HepG2 (cell line): Measurements from ENCODE around the gene FOXJ2. TPM values are rescaled to one million over a fixed set of nuclear protein-coding genes. Genes with fewer than 3 reads are reported as not detected.

Experiments
- HES4 ChIP-seq: sonication (generic); formaldehyde crosslinking; IDR thresholded peaks from 2 replicates; pipeline ENCODE4 v1.9.0; 2021; ENCODE audit warnings: mild to moderate bottlenecking, missing genetic modification reagents, borderline replicate concordance
- HOXA9 ChIP-seq: sonication (generic); formaldehyde crosslinking; IDR thresholded peaks from 2 replicates; pipeline ENCODE4 v1.8.1; 2022; ENCODE audit warnings: missing genetic modification reagents, mild to moderate bottlenecking, moderate library complexity, borderline replicate concordance
- KDM5B ChIP-seq: sonication (generic); formaldehyde crosslinking; IDR thresholded peaks from 2 replicates; pipeline ENCODE4 v1.4.0; 2020; ENCODE audit warnings: missing genetic modification reagents, mild to moderate bottlenecking, borderline replicate concordance
- NFKB2 ChIP-seq: sonication (generic); formaldehyde crosslinking; IDR thresholded peaks from 2 replicates; pipeline ENCODE4 v1.4.0; 2020; ENCODE audit warnings: missing genetic modification reagents, borderline replicate concordance
- SMAD3 ChIP-seq: sonication (generic); formaldehyde crosslinking; IDR thresholded peaks from 2 replicates; pipeline ENCODE4 v1.4.0; 2020; ENCODE audit warnings: missing genetic modification reagents
- TBX2 ChIP-seq: sonication (generic); formaldehyde crosslinking; IDR thresholded peaks from 2 replicates; pipeline ENCODE4 v1.5.0; 2020; ENCODE audit warnings: missing genetic modification reagents, mild to moderate bottlenecking, borderline replicate concordance
- THYN1 ChIP-seq: sonication (generic); formaldehyde crosslinking; IDR thresholded peaks from 2 replicates; pipeline ENCODE4 v1.8.1; 2023; ENCODE audit warnings: low read depth, mild to moderate bottlenecking, moderate library complexity, missing genetic modification reagents, borderline replicate concordance
- ZBTB7A ChIP-seq: sonication (generic); formaldehyde crosslinking; IDR thresholded peaks from 2 replicates; pipeline ENCODE4 v1.8.0; 2022; ENCODE audit warnings: mild to moderate bottlenecking, missing genetic modification reagents
- ZNF160 ChIP-seq: sonication (generic); formaldehyde crosslinking; IDR thresholded peaks from 2 replicates; pipeline ENCODE4 v1.8.0; 2022; ENCODE audit warnings: mild to moderate bottlenecking, inconsistent platforms, missing genetic modification reagents
- ZNF230 ChIP-seq: sonication (generic); formaldehyde crosslinking; IDR thresholded peaks from 2 replicates; pipeline ENCODE4 v1.4.0; 2020; ENCODE audit warnings: mild to moderate bottlenecking, missing genetic modification reagents
- ZNF431 ChIP-seq: sonication (generic); formaldehyde crosslinking; IDR thresholded peaks from 2 replicates; pipeline ENCODE4 v1.9.0; 2022; ENCODE audit warnings: missing genetic modification reagents, low read depth, mild to moderate bottlenecking, borderline replicate concordance
- ZNF720 ChIP-seq: sonication (generic); formaldehyde crosslinking; IDR thresholded peaks from 2 replicates; pipeline ENCODE4 v1.4.0; 2020; ENCODE audit warnings: missing genetic modification reagents
- ZNF772 ChIP-seq: sonication (generic); formaldehyde crosslinking; IDR thresholded peaks from 2 replicates; pipeline ENCODE4 v1.5.0; 2020; ENCODE audit warnings: mild to moderate bottlenecking, missing genetic modification reagents
- ZNF816 ChIP-seq: sonication (generic); formaldehyde crosslinking; IDR thresholded peaks from 2 replicates; pipeline ENCODE4 v1.8.0; 2022; ENCODE audit warnings: missing genetic modification reagents, mild to moderate bottlenecking, borderline replicate concordance
- polyA plus RNA-seq, 8 experiments: library from polyadenylated mRNA; depleted of rRNA in 3 of 8; stranded (reverse) in 7 of 8; unstranded in 1 of 8; fragments of >200 nt; fragmentation: Illumina TruSeq in 4 of 8; extraction: Trizol in 4 of 8; gene quantifications; 2 replicates each; pipeline versions ENCODE4 v1.2.1 to v1.2.3, GENCODE V29; 2011 to 2016; ENCODE audit warnings: low read depth in 4 of 8, missing spikeins in 1 of 8, mixed read lengths in 1 of 8; ENCODE audit not compliant: insufficient read depth in 1 of 8
- total RNA-seq, 5 experiments: library from RNA; depleted of rRNA; stranded (reverse); fragments of >200 nt; fragmentation: Illumina TruSeq; extraction: Trizol; gene quantifications; 2 replicates each; pipeline ENCODE4 v1.2.3, GENCODE V29; 2016; ENCODE audit warnings: low read depth in 1 of 5
- TF ChIP-seq, protein P1 (sequence below): sonication (generic); formaldehyde crosslinking; conservative IDR thresholded peaks from 2 replicates; pipeline ENCODE4 v1.4.0; 2020; ENCODE audit warnings: missing genetic modification reagents
- TF ChIP-seq, protein P2 (sequence below): sonication (generic); formaldehyde crosslinking; IDR thresholded peaks from 2 replicates; pipeline ENCODE4 v1.4.0; 2020; ENCODE audit warnings: mild to moderate bottlenecking, missing genetic modification reagents, borderline replicate concordance
- TF ChIP-seq, protein P3 (sequence below): sonication (generic); formaldehyde crosslinking; IDR thresholded peaks from 2 replicates; pipeline ENCODE4 v1.4.0; 2020; ENCODE audit warnings: missing genetic modification reagents
- TF ChIP-seq, protein P4 (sequence below): IDR thresholded peaks from 2 replicates; pipeline ENCODE4 v1.6.1; 2016; ENCODE audit warnings: low read depth, control low read depth

FOXJ2 gene
- total and polyA plus RNA-seq, 2 of the 13 experiments (the other 11 are each of a cell fraction or from before 2014, with no cell fraction given) = 2.2 to 2.9 TPM

DNA sequence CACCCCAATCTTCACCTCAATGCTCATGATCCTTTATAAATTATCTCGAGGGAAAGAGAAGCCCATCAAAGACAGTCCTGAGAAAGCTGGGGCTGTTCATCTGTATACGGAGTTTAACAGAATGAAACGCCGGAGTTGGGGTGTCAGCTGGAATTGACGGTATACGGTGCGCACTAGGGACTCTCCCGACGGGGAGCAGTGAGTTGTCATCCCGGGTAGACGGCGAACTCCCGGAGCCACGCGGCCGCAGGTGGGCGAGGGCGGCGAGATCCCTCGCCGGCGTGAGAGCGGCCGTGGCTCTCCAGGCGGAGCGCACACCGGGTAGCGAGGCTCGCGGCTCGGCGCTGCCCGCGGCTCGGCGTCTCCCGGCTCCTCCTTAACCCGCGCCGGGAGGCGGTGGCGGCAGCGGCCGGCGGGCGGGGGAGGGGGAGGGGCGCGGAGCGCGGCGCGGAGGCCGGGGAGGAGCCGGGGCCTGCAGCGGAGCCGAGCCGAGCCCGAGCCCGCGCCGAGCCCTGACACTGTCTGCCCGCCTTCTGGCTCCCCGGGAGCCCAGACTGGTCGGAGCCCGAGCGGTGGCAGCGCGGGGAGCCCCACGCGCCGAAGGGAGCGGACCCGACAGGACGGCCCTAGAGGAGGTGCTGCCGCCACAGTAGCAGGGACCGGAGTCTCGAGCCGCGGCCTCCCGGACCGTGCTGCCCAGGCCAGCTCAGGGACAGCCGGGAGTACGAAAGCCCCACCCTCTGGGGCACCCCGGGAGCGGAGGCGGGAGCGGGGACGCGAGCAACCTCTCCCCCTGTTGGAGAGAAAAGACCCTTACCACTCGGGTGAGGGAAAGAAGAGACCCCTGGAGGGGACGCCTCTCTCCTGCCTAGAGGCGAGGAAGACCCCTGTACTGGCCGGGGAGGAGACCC is at the start of gene FOXJ2 (continued):
- TF ChIP-seq, protein P1, sequence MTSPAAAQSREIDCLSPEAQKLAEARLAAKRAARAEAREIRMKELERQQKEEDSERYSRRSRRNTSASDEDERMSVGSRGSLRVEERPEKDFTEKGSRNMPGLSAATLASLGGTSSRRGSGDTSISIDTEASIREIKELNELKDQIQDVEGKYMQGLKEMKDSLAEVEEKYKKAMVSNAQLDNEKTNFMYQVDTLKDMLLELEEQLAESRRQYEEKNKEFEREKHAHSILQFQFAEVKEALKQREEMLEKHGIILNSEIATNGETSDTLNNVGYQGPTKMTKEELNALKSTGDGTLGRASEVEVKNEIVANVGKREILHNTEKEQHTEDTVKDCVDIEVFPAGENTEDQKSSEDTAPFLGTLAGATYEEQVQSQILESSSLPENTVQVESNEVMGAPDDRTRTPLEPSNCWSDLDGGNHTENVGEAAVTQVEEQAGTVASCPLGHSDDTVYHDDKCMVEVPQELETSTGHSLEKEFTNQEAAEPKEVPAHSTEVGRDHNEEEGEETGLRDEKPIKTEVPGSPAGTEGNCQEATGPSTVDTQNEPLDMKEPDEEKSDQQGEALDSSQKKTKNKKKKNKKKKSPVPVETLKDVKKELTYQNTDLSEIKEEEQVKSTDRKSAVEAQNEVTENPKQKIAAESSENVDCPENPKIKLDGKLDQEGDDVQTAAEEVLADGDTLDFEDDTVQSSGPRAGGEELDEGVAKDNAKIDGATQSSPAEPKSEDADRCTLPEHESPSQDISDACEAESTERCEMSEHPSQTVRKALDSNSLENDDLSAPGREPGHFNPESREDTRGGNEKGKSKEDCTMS (CRISPR knock-in tag) = no peak
- TF ChIP-seq THYN1 (CRISPR knock-in tag) = no peak
- TF ChIP-seq ZNF720 (CRISPR knock-in tag) = no peak
- peak; percentile 57; the same call in 1 of the 2 replicates for TF ChIP-seq ZNF816 (CRISPR knock-in tag)
- 0 out of 2 replicates have a peak, but pooled peaks have one; percentile 77 for TF ChIP-seq ZNF772
- TF ChIP-seq TBX2 = peak; percentile 22; the same call in 1 of the 2 replicates
- TF ChIP-seq ZNF160 (CRISPR knock-in tag) = peak; percentile 48; the same call in 1 of the 2 replicates
- 0 out of 2 replicates have a peak, but pooled peaks have one; percentile 25 for TF ChIP-seq ZBTB7A (CRISPR knock-in tag)
- TF ChIP-seq ZNF230 (CRISPR knock-in tag) = 0 out of 2 replicates have a peak, but pooled peaks have one; percentile 20
- TF ChIP-seq NFKB2 = 0 out of 2 replicates have a peak, but pooled peaks have one; percentile 52
- TF ChIP-seq, protein P2, sequence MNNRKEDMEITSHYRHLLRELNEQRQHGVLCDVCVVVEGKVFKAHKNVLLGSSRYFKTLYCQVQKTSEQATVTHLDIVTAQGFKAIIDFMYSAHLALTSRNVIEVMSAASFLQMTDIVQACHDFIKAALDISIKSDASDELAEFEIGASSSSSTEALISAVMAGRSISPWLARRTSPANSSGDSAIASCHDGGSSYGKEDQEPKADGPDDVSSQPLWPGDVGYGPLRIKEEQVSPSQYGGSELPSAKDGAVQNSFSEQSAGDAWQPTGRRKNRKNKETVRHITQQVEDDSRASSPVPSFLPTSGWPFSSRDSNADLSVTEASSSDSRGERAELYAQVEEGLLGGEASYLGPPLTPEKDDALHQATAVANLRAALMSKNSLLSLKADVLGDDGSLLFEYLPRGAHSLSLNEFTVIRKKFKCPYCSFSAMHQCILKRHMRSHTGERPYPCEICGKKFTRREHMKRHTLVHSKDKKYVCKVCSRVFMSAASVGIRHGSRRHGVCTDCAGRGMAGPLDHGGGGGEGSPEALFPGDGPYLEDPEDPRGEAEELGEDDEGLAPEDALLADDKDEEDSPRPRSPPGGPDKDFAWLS (CRISPR knock-in tag) = no peak
- 0 out of 2 replicates have a peak, but pooled peaks have one; percentile 16 for TF ChIP-seq SMAD3 (CRISPR knock-in tag)
- TF ChIP-seq HES4 = peak; percentile 44; the same call in 1 of the 2 replicates
- TF ChIP-seq, protein P3, sequence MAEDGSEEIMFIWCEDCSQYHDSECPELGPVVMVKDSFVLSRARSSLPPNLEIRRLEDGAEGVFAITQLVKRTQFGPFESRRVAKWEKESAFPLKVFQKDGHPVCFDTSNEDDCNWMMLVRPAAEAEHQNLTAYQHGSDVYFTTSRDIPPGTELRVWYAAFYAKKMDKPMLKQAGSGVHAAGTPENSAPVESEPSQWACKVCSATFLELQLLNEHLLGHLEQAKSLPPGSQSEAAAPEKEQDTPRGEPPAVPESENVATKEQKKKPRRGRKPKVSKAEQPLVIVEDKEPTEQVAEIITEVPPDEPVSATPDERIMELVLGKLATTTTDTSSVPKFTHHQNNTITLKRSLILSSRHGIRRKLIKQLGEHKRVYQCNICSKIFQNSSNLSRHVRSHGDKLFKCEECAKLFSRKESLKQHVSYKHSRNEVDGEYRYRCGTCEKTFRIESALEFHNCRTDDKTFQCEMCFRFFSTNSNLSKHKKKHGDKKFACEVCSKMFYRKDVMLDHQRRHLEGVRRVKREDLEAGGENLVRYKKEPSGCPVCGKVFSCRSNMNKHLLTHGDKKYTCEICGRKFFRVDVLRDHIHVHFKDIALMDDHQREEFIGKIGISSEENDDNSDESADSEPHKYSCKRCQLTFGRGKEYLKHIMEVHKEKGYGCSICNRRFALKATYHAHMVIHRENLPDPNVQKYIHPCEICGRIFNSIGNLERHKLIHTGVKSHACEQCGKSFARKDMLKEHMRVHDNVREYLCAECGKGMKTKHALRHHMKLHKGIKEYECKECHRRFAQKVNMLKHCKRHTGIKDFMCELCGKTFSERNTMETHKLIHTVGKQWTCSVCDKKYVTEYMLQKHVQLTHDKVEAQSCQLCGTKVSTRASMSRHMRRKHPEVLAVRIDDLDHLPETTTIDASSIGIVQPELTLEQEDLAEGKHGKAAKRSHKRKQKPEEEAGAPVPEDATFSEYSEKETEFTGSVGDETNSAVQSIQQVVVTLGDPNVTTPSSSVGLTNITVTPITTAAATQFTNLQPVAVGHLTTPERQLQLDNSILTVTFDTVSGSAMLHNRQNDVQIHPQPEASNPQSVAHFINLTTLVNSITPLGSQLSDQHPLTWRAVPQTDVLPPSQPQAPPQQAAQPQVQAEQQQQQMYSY (CRISPR knock-in tag) = no peak
- TF ChIP-seq, protein P4, sequence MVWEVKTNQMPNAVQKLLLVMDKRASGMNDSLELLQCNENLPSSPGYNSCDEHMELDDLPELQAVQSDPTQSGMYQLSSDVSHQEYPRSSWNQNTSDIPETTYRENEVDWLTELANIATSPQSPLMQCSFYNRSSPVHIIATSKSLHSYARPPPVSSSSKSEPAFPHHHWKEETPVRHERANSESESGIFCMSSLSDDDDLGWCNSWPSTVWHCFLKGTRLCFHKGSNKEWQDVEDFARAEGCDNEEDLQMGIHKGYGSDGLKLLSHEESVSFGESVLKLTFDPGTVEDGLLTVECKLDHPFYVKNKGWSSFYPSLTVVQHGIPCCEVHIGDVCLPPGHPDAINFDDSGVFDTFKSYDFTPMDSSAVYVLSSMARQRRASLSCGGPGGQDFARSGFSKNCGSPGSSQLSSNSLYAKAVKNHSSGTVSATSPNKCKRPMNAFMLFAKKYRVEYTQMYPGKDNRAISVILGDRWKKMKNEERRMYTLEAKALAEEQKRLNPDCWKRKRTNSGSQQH (CRISPR knock-in tag) = 0 out of 2 replicates have a peak, but pooled peaks have one; percentile 59
- 0 out of 2 replicates have a peak, but pooled peaks have one; percentile 55 for TF ChIP-seq HOXA9 (CRISPR knock-in tag)
- 0 out of 2 replicates have a peak, but pooled peaks have one; percentile 26 for TF ChIP-seq KDM5B (CRISPR knock-in tag)
- TF ChIP-seq ZNF431 (CRISPR knock-in tag) = no peak
